Subcutaneous adipose tissue (tissue), 4 donors: Measurements from ENCODE around the gene BLID. TPM values are rescaled to one million over a fixed set of nuclear protein-coding genes. Genes with fewer than 3 reads are reported as not detected.

Source experiments
- total RNA-seq, 4 donors: library from RNA; depleted of rRNA; stranded (reverse); fragments of >200 nt; gene quantifications; one replicate each; pipeline ENCODE4 v1.1.0, GENCODE V29; 2016
- TF ChIP-seq, protein P1 (sequence below): fragments of 450-650 bp; IDR thresholded peaks from one replicate; pipeline ENCODE4 v1.5.1; 2016; ENCODE audit warnings: low read depth, mild to moderate bottlenecking, control low read depth, antibody characterized with exemption, moderate library complexity

The BLID gene
- total RNA-seq, 4 donors from 2014 or later = 0.66 to 1.5 (median 0.98) TPM; not detected in 1

GRCh38 chr11:122104341-122104740, 11.7 kb downstream of the BLID start:
- TF ChIP-seq, protein P1, sequence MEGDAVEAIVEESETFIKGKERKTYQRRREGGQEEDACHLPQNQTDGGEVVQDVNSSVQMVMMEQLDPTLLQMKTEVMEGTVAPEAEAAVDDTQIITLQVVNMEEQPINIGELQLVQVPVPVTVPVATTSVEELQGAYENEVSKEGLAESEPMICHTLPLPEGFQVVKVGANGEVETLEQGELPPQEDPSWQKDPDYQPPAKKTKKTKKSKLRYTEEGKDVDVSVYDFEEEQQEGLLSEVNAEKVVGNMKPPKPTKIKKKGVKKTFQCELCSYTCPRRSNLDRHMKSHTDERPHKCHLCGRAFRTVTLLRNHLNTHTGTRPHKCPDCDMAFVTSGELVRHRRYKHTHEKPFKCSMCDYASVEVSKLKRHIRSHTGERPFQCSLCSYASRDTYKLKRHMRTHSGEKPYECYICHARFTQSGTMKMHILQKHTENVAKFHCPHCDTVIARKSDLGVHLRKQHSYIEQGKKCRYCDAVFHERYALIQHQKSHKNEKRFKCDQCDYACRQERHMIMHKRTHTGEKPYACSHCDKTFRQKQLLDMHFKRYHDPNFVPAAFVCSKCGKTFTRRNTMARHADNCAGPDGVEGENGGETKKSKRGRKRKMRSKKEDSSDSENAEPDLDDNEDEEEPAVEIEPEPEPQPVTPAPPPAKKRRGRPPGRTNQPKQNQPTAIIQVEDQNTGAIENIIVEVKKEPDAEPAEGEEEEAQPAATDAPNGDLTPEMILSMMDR = no peak

- TF ChIP-seq, protein P1 = no peak
Observed at GRCh38 chr11:122103726-122104125, 12.3 kb downstream of the BLID start.

- TF ChIP-seq, protein P1 = no peak
Observed at GRCh38 chr11:122103321-122103720, 12.7 kb downstream of the BLID start.

GRCh38 chr11:122102426-122102825, 13.6 kb downstream of the BLID start:
- TF ChIP-seq, protein P1 = no peak

GRCh38 chr11:122101625-122102291, 14.3 kb downstream of the BLID start:
- TF ChIP-seq, protein P1 = no peak

DNA sequence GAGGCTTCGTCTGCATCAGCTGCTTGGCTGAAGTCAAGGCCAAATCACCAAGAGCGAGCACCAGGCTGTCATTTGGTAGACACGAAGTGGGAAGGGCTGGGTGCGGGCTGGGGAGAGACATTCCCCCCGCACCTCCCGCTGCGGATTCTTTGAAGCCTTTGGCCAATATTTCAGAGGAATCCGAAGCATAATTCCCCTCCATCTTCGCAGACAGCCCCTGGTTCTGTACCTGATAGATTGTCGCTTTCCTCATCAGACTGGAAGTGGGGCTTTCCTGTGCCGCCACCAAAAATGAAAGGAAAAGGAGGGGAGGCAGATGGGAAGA, 15.3 kb downstream of the BLID start:
- TF ChIP-seq, protein P1 = no peak

- TF ChIP-seq, protein P1 = no peak
Observed at GRCh38 chr11:122100037-122100755, 15.8 kb downstream of the BLID start.
